ENCODE results near the gene KRT6B. TPM values are rescaled to one million over a fixed set of nuclear protein-coding genes. Genes with fewer than 3 reads are reported as not detected.
A peak's percentile ranks its signal among the peaks of the same experiment; 100 is the strongest.

Gene KRT6B
- polyA plus RNA-seq, 1 donor (not counting 4 experiments of a cell fraction or from before 2014, with no cell fraction given), result 2,016 TPM

- H3K79me2 ChIP-seq (ENCODE audit: control insufficient read depth, insufficient read depth, low read length), result peaks cover 2% of the 10 kb centered on the region
- H3K27me3 ChIP-seq (ENCODE audit: control insufficient read depth, extremely low read depth, insufficient read depth, low read length), result no peaks in the 10 kb centered on the region
- no peak overlapping the region for H2AFZ ChIP-seq (ENCODE audit: control insufficient read depth, low read length)
- peak overlapping the region; percentile 78 for H3K9ac ChIP-seq (ENCODE audit: control insufficient read depth, extremely low read depth, insufficient read depth, low read length)
- peaks cover 0 to 2% of the 10 kb centered on the region in 2 experiments for H3K36me3 ChIP-seq (ENCODE audit: control insufficient read depth in 2 of 2, extremely low read depth in 1 of 2, insufficient read depth in 2 of 2, low read length in 2 of 2)
- no peak overlapping the region for H3K4me3 ChIP-seq (ENCODE audit: control insufficient read depth in 2 of 3, extremely low read depth in 1 of 3, insufficient read depth in 2 of 3, low read depth in 1 of 3, low read length in 3 of 3)
- H3K27ac ChIP-seq (ENCODE audit: control insufficient read depth, insufficient read depth, low read length), result peak overlapping the region; percentile 97
- no peaks in the 10 kb centered on the region for H4K20me1 ChIP-seq (ENCODE audit: control insufficient read depth, extremely low read depth, insufficient read depth, low read length)
- peaks cover 78% of the 10 kb centered on the region for H3K4me1 ChIP-seq (ENCODE audit: control insufficient read depth, extremely low read depth, insufficient read depth, low read length)
- no peaks in the 10 kb centered on the region for H3K9me1 ChIP-seq (ENCODE audit: control insufficient read depth, extremely low read depth, insufficient read depth, low read length)
- dilution Hi-C loops (cut with MboI; ENCODE audit: extremely low pct_ligation_motif_present, low sequenced_read_pairs), result no loop called here
- FAIRE-seq, result peak; percentile 97
- H3K9me3 ChIP-seq (ENCODE audit: control insufficient read depth, low read depth, low read length), result no peaks in the 10 kb centered on the region
- no peak for DNase-seq (ENCODE audit: low read depth, low spot score)
- H3K4me2 ChIP-seq (ENCODE audit: control insufficient read depth, extremely low read depth, insufficient read depth, low read depth, low read length), result peak overlapping the region; percentile 84
- TF ChIP-seq CTCF (optimal IDR thresholded peaks at IDR 0.05 in 1 of 3, IDR thresholded peaks at IDR 0.05 in 1 of 3, conservative IDR thresholded peaks at IDR 0.05 in 1 of 3; ENCODE audit: extremely low read depth in 1 of 3, insufficient read depth in 2 of 3, low read length in 3 of 3) (no peak), EZH2 (IDR thresholded peaks at IDR 0.05; ENCODE audit: low read length) (no peak)
Observed at GRCh38 chr12:52440821-52441319, 11.1 kb downstream of the KRT6B start.

DNA sequence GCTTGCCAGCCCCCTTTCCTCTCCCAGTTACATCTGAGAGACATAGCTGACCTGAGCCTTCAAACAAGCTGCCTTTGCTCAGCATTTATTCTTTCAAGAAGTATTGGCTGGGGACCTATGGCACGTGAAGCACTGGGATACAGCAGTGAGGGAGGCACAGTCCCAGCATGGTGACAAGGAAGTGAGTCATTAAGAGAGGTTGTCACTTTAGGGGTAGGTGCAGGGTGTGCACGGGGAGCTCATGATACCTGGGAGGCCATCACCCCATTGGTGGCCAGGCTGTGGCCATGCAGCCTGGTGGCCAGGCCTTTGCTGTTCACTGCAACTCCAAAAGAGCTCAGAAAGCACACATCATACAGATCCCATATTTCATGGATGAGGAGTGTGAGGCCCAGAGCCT, 12.1 kb downstream of the KRT6B start:
- no peaks in the 10 kb centered on the region for H3K9me1 ChIP-seq (ENCODE audit: control insufficient read depth, extremely low read depth, insufficient read depth, low read length)
- dilution Hi-C loops (cut with MboI; ENCODE audit: extremely low pct_ligation_motif_present, low sequenced_read_pairs), result no loop called here
- no peak overlapping the region for H3K4me2 ChIP-seq (ENCODE audit: control insufficient read depth, extremely low read depth, insufficient read depth, low read depth, low read length)
- DNase-seq (ENCODE audit: low read depth, low spot score) (no peak), FAIRE-seq (peak; percentile 43)
- peaks cover 88% of the 10 kb centered on the region for H3K4me1 ChIP-seq (ENCODE audit: control insufficient read depth, extremely low read depth, insufficient read depth, low read length)
- no peak overlapping the region for H3K4me3 ChIP-seq (ENCODE audit: control insufficient read depth in 2 of 3, extremely low read depth in 1 of 3, insufficient read depth in 2 of 3, low read depth in 1 of 3, low read length in 3 of 3)
- no peaks in the 10 kb centered on the region for H4K20me1 ChIP-seq (ENCODE audit: control insufficient read depth, extremely low read depth, insufficient read depth, low read length)
- peaks cover 0 to 2% of the 10 kb centered on the region in 2 experiments for H3K36me3 ChIP-seq (ENCODE audit: control insufficient read depth in 2 of 2, extremely low read depth in 1 of 2, insufficient read depth in 2 of 2, low read length in 2 of 2)
- peak overlapping the region; percentile 78 for H3K9ac ChIP-seq (ENCODE audit: control insufficient read depth, extremely low read depth, insufficient read depth, low read length)
- no peak for TF ChIP-seq CTCF (optimal IDR thresholded peaks at IDR 0.05 in 1 of 3, IDR thresholded peaks at IDR 0.05 in 1 of 3, conservative IDR thresholded peaks at IDR 0.05 in 1 of 3; ENCODE audit: extremely low read depth in 1 of 3, insufficient read depth in 2 of 3, low read length in 3 of 3)
- no peak for TF ChIP-seq EZH2 (IDR thresholded peaks at IDR 0.05; ENCODE audit: low read length)
- H3K27ac ChIP-seq (ENCODE audit: control insufficient read depth, insufficient read depth, low read length), result peak overlapping the region; percentile 97
- H2AFZ ChIP-seq (ENCODE audit: control insufficient read depth, low read length), result no peak overlapping the region
- H3K79me2 ChIP-seq (ENCODE audit: control insufficient read depth, insufficient read depth, low read length), result peaks cover 2% of the 10 kb centered on the region
- no peaks in the 10 kb centered on the region for H3K27me3 ChIP-seq (ENCODE audit: control insufficient read depth, extremely low read depth, insufficient read depth, low read length)
- H3K9me3 ChIP-seq (ENCODE audit: control insufficient read depth, low read depth, low read length), result no peaks in the 10 kb centered on the region

Measured in keratinocyte (primary cell).